Activated CD4-positive, alpha-beta T cell treated with anti-CD3 and anti-CD28 coated beads, Interleukin-2, amount 50 U/mL, for 1 hour (primary cell): Measurements from ENCODE around the gene TPSG1.
"Not testable (repeated sequence)": the region's sequence is repeated elsewhere in the genome, so short reads cannot be mapped to it uniquely, and the experiment has no call there.

Experiments used
- DNase-seq: peaks from one replicate; pipeline ENCODE4 v3.0.0-alpha.2; 2020

The TPSG1 gene

DNA sequence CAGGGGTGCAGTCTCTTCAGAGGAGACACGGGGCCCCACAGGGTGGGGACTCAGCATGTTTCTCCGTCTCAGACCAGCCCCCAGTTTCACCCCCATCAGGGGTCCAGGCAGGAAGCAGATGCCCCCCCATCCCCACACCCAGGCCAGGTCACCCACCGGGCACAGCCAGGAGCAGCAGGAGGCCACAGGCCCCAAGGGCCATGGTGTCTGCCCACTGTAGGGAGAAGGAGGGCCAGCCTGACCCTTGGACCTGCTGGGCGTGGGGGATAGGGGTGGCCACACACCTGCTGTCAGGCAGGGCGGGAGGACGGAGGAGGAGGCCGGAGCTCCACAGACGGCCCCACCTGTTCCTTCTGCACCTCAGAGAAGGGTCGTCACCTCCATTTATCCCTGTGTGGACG is at the start of gene TPSG1:
Gene TPSG1 (minus strand): TSS at position 218 of the 401 bp plus-strand sequence. CDS start 16 bp downstream, at position 202.
- no peak for DNase-seq

DNA sequence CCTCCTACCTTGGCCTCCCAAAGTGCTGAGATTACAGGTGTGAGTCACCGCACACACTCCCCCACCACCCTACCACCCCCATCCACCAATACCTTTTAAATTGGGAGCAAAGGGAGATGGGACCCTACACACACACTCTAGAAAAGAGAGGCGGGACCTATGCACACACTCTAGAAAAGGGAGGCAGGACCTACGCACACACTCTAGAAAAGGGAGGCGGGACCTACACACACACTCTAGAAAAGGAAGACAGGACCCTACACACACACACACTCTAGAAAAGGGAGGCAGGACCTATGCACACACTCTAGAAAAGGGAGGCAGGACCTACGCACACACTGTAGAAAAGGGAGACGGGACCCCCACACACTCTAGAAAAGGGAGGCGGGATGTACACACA is 49.7 kb upstream of the TPSG1 start:
- no peak for DNase-seq

DNA sequence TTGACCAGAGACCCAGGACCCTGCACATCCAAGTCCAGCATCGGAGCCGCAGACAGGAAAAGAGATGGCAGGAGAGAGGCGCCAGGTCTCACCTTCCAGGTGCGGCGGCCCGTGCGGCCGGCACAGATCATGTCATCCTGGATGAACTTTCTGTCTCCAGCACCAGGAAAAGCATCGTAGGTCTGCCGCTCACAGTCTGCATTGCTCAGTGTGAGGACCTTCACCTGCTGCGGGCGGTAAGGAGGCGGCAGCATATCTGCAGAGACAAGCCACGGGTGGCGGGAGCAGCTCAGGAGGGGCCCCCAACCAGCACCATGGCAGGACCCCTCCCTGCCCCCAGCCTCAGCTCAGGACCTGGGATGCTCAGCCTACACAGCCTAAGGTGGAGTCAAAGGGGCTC is 48.7 kb upstream of the TPSG1 start:
- DNase-seq = no peak

DNA sequence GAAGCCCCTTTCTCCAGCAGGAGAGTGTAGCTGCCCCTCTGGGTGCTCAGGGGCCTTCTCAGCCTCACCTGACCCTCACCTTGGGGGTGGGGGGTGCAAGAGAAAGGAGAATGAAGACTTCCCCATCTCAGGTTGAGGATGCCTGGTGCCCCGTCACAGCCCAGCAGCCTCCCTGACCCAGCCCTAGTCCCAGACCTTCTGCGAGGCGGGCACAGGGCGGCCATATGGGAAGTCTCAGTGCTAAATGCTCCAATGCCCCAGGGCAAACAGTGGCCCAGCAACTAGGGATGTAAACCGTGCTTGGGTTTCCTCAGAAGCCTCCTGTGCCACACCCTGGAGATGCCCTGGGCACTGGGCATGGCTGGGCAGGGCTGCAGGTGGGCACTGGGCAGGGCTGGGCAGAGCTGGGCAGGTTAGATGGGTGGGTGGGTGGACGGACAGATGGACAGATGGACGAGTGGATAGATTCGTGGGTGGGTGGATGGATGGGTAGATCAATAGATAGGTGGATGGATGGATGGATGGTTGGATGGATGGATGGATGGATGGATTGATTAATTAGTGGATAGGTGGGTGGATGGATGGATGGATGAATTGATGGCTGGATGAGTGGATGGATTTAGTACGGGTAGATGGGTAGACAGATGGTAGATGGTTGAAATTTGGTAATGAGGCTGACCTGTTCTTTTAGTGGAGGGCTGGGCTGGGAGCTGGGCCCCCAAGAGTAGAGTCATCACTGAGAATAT is 47.6 kb upstream of the TPSG1 start:
- no peak for DNase-seq

DNA sequence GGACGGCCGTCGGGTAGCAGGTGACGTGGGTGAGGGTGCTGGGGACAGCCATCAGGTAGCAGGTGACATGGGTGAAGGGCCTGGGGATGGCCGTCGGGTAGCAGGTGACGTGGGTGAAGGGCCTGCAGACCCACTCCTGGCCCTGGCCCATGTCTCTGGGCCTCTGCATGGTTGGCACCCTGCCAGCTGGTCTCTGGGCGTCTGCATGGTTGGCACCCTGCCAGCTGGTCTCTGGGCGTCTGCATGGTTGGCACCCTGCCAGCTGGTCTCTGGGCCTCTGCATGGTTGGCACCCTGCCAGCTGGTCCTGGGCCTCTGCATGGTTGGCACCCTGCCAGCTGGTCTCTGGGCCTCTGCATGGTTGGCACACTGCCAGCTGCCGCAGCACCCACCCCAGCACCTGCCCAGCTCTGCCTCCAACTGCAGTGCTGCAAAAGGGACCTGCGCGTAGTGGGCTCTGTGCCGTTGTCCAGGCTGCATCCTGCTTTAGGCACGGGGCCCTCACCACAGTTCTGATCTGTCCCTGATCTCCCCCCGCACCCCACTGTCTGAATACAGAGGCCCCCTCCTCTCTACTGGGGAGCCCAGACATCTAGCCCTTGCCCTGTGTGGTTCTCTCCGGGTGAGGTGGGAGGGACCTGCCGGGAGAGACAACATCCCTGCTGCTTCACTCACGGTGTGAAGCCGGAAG is 46.8 kb upstream of the TPSG1 start:
- not testable (repeated sequence) for DNase-seq

DNA sequence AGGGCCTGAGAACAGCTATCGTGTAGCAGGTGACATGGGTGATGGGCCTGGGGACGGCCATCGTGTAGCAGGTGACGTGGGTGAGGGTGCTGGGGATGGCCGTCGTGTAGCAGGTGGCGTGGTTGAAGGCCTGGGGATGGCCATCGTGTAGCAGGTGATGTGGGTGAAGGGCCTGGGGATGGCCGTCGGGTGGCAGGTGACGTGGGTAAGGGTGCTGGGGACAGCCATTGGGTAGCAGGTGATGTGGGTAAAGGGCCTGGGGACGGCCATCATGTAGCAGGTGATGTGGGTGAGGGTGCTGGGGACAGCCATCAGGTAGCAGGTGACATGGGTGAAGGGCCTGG is 46.3 kb upstream of the TPSG1 start:
- no peak for DNase-seq

DNA sequence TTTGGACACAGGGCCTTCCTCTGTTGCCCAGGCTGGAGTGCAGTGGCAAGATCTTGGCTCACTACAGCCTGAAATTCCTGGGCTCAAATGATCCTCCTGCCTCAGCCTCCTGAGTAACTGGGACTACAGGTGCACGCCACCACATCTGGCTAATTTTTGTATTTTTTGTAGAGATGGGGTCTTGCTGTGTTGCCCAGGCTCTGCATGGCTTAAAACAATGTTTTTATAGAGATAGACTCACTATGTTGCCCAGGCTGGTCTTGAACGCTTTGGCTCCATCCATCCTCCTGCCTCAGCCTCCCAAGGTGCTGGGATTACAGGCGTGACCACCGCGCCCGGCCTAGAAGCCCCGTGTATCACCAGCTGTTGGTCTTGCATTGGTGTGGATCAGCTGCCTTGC is 44.4 kb upstream of the TPSG1 start:
- DNase-seq = not testable (repeated sequence)

DNA sequence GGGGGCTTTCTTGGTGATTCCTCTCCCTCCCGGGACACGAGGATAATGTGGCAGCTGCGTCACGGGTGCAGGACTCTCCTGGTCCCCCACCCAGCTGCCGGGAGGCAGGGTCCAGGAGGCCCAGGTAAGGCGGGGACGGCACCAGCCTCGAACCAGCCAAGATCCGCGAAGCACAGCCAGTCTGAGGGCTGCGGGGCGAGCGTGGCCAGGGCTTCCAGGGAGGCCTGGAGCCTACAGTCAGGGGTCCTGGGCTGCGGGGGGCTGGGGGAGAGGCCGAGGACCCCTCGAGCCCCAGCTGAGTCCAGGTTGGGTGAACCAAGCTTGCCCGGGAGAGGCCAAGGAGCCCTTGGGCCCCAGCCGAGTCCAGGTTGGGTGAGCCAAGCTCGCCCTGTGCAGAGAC is 40.8 kb upstream of the TPSG1 start:
- DNase-seq = no peak

DNA sequence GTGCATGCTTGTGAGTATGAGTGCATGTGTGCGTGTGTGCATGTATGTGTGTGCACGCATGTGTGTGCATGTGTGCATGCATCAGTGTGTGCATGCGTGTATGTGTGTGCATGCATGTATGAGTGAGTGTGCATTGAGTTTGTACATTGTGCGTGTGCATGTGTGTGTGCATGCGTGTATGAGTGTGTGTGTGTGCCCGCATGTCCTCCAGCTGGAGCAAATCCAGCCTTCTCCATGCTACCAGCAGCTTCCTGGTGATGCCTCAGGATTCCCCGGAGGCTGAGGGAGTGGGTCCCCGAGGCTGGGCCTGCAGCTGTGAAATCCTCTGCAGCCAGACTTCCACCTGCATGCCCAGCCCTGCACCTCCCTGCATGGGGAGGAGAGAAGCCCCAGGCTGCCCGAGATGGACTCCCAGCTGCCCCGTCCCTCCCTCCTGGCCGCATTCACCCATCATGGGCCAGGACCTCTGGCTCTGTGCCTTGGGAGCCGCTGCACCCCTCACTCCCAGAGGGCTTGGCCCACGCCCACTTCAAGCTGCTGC is 40.1 kb upstream of the TPSG1 start:
- no peak for DNase-seq

DNA sequence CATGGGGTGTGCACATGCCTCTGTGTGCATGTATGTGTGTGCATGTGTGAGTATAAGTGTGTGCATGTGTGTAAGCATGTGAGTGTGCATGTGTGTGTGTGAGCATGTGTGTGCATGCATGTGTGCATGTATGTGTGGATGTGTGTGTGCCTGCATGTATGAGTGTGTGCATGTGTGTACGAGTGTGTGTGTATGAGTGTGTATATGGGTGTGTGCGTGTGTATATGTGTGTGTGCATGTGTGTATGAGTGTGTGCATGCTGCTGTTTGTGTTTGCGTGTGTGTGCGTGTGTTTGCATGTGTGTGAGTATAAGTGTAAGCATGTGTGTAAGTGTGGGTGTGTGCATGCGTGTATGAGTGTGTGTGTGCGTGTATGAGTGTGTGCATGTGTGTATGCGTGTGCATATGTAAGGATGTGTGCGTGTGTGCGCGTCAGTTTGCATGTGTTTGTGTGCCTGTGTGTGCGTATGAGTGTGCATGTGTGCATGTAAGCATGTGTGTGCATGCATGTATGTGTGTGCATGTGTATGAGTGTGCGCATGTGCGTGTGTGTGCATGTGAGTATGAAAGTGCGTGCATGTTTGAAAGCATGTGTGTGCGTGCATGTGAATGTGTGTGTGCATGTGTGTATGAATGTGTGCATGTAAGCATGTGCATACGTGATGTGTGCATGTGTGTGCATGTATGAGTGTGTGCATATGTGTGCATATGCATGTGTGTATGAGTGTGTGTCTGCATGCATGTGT is 39.4 kb upstream of the TPSG1 start:
- no peak for DNase-seq

DNA sequence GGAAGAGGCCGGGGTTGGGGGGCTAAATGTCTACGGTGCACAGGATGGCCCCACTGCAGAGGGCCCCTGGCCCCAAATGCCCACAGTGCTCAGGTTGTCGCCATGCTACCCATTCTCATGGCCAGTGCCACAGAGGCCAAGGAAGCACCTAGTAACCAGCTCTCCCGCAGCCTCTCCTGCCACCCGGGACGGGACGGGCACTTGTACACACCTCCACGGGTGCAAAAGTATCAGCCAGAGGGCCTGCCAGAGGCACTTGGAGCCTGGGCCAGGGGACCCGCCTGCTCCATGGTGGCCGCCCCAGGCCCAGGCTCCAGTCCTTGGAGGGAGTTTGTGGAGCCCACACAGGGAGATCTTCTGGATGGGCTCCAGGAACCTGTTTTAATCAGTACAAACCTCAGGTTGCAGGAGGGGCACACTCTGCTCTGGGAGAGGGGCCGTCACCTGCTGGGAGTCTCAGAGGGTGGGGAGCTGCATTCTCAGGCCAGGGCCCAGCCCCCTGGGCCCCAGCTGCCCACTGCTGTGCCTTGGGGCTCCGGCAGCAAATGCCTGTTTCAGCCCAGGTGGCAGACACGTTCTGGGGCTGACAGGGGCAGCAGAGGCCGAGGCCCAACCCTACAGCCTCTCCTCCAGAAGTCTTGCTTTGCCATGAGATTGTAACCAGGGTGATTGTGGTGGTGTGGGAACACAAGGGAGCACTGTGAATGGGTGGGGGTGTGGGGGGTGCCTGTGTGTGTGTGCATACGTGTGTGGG is 38.7 kb upstream of the TPSG1 start:
- DNase-seq = no peak

DNA sequence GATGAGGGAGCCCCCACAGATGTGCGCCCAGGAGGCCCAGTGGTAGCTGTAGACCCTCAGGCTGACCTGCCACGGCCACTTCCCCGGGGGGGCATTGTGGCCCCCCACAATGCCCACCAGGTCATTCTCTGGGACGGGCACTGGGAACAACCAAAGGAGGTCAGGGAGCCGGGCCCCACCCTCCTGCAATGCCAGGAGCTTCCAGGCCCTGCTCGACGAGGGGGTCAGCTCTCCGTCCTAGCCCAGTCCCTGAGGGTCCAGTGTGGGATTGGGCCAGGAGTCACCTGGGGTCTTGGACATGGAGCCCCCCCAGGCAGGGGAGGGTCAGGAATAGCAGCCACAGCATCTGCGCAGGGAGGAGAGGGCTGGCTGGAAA is 37.8 kb upstream of the TPSG1 start:
- no peak for DNase-seq

DNA sequence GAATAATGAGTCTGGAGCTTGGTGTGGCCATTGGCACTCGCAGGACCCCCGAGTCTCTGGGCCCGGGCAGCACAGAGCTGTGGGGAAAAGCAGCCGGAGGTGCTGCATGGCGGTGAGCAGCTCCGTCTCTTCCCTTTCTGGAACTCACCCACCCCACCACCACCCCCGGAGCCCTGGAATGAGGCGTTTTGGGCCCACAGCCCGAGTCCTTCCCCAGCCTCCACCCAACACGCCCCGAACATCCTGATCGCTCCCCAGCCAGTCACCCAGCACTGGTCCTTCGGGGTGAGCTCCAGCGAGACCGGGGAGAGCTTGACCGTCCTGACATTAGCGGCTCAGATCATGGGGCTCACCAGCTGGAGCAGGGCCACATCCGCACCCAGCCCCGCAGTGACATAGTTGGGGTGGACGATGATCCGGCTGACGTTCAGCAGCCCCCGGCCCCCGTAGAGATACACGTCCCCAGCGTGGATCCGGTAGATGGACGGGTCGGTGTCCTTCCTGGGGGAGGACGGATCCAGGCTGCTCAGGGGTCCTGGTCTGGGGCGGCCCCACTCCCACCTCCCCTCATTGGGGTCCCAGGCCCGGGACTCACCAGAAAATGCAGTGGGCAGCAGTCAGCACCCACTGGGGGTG is 37.3 kb upstream of the TPSG1 start:
- no peak for DNase-seq

DNA sequence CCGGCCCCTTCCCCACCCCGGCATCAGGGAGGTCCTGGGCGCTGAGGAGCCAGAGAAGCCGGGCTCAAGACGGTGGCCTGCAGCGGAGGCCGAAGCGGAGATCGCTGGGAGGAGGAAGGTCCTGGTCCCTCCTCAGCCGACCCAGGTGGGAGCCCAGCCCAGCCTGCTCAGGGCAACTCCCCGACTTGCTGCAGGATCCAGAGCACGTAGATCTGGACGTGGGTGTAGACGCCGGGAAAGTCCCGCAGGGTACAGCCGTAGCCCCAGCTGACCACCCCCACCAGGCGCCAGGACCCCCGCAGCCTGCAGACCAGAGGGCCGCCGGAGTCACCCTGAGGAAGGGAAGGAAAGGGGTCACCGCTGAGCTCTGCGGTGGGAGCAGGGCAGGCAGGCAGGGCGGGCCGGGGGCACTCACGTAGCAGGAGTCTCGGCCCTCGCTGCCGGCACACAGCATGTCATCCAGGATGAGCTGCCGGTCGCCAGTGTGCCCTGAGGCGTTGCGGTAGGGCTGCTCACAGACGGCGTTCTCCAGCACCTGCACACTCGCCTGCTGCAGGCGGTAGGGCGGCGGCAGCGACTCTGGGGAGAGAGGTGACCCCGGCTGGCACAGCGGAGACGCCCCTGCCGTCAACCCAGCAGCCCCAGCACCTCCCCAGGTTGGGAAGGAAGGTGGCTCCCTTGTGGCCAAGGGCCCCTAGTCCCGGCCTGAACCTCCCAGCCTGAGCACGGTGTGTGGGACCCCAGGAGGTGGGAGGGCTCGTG is 36.2 kb upstream of the TPSG1 start:
- DNase-seq = no peak

DNA sequence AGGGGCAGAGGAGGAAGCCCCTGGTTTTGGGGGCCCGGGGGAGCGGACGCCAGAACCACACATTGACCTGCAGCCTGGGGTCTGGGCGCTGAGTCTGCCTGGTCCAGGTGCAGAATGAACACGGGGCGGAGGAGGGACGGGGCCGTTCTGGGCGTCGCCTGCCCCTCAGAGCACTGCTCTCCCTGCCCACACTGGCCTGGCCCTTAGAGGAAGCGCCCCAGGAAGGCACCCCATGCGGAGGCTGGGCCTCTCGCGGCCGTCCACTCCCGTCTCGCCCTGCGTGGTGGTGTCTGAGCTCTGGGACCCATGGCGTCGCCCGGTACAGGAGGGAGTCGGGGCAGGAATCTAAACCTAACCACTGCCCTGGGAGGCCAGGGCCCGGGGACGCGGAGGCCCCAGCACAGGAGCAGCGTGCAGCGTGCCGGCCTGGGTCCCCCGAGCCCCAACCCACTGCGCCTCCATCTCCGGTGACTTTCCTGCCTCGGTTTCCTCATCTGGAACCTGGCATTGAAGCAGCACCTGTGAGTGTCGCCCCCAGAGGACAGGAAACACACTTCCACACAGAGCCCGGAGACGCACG is 35.1 kb upstream of the TPSG1 start:
- DNase-seq = no peak

DNA sequence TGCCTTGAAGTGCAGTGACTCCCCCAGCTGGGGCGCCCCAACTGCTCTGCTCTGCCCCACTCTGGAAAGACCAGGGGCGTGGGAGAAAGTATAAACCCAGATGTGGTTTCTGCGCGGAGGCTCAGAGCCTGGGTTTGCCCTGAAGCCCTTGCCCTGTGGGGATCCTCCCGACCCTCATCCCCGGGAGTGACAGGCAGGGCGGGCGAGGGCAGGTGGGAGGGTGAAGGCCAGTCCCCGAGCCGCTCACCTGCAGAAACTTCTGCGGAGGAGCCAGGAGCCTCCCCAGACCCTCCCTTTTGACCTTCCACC is 34.6 kb upstream of the TPSG1 start:
- DNase-seq = no peak

DNA sequence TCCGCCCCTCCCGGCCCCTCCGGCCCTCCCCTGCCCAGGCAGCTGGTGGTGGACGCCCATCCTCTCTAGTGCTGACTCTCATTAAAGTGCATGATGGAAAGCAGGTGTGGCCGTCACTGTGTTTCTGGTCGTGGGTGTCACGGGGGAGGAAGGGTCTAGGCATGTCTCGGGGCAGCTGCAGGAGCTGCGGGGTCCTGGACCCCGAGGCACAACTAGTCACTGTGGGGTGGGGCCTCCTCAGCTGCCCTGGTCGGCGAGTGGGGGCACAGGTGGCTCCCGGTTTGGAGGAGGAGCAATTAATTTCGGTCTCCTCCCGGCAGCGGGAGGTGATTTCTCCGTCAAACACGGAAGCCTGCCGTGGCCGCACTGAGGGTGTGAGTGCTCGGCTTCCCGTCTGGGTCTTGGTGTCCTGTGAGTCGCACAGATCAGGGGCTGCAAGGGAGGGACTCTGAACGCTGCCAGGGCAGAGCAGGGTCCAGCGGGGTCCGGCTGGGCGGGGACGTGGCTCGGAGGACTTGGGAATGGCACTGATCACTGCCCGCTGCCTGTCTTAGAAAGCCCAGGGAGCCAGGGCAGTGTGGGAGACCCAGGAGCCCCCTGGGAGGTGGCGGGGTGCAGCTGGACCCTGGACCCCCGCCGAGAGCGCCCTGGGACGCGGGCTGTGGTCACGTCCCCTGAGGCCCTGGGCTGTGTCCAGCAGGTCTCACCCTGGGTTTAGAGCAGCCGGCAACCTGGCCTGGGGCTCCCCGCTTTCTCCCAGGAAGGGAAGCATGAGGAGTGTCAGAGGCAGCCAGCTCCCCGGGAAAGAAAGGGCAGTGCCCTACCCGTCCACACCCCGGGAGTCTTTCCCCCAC is 34.1 kb upstream of the TPSG1 start:
- DNase-seq = no peak

DNA sequence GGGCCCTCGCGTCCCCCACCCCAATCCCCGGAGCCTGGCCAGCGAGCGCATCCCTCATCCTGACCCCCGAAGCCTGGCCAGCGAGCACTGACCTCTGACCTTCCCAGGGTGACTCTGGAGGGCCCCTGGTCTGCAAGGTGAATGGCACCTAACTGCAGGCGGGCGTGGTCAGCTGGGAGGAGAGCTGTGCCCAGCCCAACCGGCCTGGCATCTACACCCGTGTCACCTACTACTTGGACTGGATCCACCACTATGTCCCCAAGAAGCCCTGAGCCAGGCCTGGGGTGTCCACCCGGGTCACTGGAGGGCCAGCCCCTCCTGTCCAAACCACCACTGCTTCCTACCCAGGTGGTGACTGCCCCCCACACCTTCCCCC is 33.1 kb upstream of the TPSG1 start:
- DNase-seq = no peak

DNA sequence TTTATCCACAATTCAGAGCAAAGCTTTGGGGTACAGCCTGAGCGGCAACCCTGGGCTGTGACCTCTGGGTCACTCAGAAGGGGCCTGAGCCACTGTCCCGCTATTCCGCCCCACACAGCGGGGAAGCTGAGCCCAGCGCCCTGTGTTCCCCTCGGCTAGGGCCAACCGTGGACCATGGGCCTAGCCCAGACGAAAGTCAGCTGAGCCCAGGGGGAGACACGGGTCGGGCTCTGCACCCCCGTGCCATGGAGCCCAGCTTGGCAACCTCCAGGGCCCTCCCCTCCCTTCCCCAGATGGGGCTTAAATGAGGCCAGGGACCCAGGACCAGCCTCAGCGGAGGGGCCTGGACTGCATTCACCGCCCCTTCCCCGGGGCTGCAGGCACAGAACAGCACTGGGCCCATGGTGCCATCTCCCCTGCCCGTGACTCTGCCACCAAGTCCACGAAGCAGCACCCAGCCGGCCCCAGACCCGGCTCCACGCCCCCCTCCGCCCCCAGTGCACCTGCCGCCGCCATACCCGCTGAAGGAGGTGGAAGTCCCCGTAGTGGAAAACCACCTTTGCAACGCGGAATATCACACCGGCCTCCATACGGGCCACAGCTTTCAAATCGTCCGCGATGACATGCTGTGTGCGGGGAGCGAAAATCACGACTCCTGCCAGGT is 32.6 kb upstream of the TPSG1 start:
- DNase-seq = no peak

DNA sequence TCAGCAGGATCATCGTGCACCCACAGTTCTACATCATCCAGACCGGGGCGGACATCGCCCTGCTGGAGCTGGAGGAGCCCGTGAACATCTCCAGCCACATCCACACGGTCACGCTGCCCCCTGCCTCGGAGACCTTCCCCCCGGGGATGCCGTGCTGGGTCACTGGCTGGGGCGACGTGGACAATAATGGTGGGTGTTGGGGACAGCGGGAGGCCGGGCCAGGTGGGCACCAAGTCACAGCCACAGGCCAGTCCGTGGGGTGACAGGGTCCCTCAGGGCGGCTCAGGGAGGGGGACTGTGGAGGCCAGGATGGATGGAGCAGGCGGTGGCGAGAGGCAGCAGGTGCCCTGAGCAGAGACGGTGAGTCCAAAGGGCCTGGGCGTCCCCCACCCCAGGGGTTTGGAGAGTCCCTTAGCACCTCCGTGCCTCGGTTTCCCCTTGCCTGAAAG is 31.8 kb upstream of the TPSG1 start:
- no peak for DNase-seq
